Liver (tissue), 3 donors: Measurements from ENCODE around the gene CDH23.

Source experiments
- ATF3 ChIP-seq: IDR thresholded peaks from 2 replicates; pipeline ENCODE4 v1.6.1; 2016; ENCODE audit warnings: antibody characterized with exemption
- EGR1 ChIP-seq, 2 donors: IDR thresholded peaks; 2 replicates each; pipeline ENCODE4 v1.6.1; 2016 to 2018; ENCODE audit warnings: antibody characterized with exemption in 2 of 2, low read depth in 2 of 2
- FOXA1 ChIP-seq: IDR thresholded peaks from 2 replicates; pipeline ENCODE4 v1.6.1; 2016; ENCODE audit warnings: antibody characterized with exemption
- GABPA ChIP-seq, 2 donors: IDR thresholded peaks in 1 of 2; conservative IDR thresholded peaks in 1 of 2; 2 replicates each; pipeline ENCODE4 v1.6.1; 2016; ENCODE audit warnings: antibody characterized with exemption in 2 of 2, mild to moderate bottlenecking in 1 of 2, moderate library complexity in 1 of 2
- JUND ChIP-seq, 2 donors: IDR thresholded peaks; 2 replicates each; pipeline ENCODE4 v1.6.1; 2016; ENCODE audit warnings: antibody characterized with exemption in 2 of 2
- MAX ChIP-seq: IDR thresholded peaks from 2 replicates; pipeline ENCODE4 v1.6.1; 2016; ENCODE audit warnings: antibody characterized with exemption
- RAD21 ChIP-seq, 2 donors: IDR thresholded peaks; 2 replicates each; pipeline ENCODE4 v1.6.1; 2016; ENCODE audit warnings: antibody characterized with exemption in 2 of 2, mild to moderate bottlenecking in 2 of 2
- REST ChIP-seq: IDR thresholded peaks from 2 replicates; pipeline ENCODE4 v1.6.1; 2016; ENCODE audit warnings: antibody characterized with exemption, mild to moderate bottlenecking
- SP1 ChIP-seq: IDR thresholded peaks from 2 replicates; pipeline ENCODE4 v1.6.1; 2018; ENCODE audit warnings: antibody characterized with exemption, mild to moderate bottlenecking
- TAF1 ChIP-seq: conservative IDR thresholded peaks from 2 replicates; pipeline ENCODE4 v1.6.1; 2016; ENCODE audit warnings: antibody characterized with exemption, mild to moderate bottlenecking
- YY1 ChIP-seq: IDR thresholded peaks from 2 replicates; pipeline ENCODE4 v1.6.1; 2016; ENCODE audit warnings: antibody characterized with exemption, mild to moderate bottlenecking
- TF ChIP-seq, protein P1 (sequence below): fragments of 150-350 bp; IDR thresholded peaks from 2 replicates; pipeline ENCODE4 v1.5.1; 2017; ENCODE audit warnings: improper control_type of control experiment, low read depth, low read length; ENCODE audit not compliant: missing input control
- TF ChIP-seq, protein P2 (sequence below): IDR thresholded peaks from 2 replicates; pipeline ENCODE4 v1.6.1; 2016; ENCODE audit warnings: antibody characterized with exemption
- donor health status: healthy.
- donor health status: healthy.

DNA sequence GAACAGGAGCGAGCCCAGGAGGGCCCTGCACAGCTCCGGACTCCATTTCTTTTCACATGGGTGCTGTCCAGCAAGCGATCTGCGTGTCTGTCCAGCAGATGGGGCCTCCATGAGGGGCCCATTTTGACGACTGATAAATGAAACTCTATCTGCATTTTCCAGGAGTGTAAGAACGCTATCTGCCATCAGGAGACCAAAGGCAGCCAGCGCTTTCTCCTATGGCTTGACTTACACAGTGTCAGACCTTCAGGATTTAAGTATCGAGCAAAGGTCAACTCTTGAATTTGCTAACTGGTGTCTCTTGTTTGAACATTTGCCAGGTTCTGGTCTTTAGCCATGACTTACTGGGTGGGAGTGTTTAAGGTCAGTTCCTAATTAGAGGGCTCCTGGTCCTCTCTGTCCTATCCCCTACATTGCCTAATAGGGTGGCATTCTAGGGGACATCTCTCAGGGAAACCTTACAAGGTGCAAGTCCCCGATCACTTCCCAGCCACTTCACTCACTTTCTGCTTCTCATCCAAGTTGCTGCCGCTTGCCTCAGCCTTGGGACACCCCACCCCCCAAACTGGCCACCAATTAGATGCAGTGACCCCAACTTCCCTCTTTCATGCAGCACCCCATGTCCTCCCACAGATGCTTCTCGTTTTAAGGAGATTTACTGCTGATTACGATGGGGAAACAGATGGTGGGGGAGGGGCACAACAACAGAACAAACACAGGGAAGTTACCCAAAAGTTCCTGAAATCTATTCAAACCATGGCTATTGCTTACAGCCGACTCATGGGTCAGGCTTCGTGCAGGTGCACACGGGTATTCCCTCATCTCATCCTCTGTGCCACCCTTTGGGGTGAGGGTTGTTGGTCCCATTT is 356.6 kb downstream of the CDH23 start:
- TF ChIP-seq RAD21 (IDR thresholded peaks at IDR 0.05) (peak in 1 of 2 donors; percentile 13), YY1 (no peak), MAX (no peak), JUND (IDR thresholded peaks at IDR 0.05) (no peak), TAF1 (no peak), SP1 (peak; percentile 21), ATF3 (no peak), GABPA (IDR thresholded peaks at IDR 0.05 in 1 of 2, conservative IDR thresholded peaks at IDR 0.05 in 1 of 2) (no peak), EGR1 (IDR thresholded peaks at IDR 0.05; ENCODE audit: low read depth in 2 of 2) (no peak), FOXA1 (no peak), REST (peak; percentile 46)
- TF ChIP-seq, protein P1, sequence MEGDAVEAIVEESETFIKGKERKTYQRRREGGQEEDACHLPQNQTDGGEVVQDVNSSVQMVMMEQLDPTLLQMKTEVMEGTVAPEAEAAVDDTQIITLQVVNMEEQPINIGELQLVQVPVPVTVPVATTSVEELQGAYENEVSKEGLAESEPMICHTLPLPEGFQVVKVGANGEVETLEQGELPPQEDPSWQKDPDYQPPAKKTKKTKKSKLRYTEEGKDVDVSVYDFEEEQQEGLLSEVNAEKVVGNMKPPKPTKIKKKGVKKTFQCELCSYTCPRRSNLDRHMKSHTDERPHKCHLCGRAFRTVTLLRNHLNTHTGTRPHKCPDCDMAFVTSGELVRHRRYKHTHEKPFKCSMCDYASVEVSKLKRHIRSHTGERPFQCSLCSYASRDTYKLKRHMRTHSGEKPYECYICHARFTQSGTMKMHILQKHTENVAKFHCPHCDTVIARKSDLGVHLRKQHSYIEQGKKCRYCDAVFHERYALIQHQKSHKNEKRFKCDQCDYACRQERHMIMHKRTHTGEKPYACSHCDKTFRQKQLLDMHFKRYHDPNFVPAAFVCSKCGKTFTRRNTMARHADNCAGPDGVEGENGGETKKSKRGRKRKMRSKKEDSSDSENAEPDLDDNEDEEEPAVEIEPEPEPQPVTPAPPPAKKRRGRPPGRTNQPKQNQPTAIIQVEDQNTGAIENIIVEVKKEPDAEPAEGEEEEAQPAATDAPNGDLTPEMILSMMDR: no peak
- TF ChIP-seq, protein P2, sequence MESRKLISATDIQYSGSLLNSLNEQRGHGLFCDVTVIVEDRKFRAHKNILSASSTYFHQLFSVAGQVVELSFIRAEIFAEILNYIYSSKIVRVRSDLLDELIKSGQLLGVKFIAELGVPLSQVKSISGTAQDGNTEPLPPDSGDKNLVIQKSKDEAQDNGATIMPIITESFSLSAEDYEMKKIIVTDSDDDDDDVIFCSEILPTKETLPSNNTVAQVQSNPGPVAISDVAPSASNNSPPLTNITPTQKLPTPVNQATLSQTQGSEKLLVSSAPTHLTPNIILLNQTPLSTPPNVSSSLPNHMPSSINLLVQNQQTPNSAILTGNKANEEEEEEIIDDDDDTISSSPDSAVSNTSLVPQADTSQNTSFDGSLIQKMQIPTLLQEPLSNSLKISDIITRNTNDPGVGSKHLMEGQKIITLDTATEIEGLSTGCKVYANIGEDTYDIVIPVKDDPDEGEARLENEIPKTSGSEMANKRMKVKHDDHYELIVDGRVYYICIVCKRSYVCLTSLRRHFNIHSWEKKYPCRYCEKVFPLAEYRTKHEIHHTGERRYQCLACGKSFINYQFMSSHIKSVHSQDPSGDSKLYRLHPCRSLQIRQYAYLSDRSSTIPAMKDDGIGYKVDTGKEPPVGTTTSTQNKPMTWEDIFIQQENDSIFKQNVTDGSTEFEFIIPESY: no peak
